Activated CD8-positive, alpha-beta memory T cell treated with anti-CD3 and anti-CD28 coated beads, Interleukin-2, amount 50 U/mL, for 1 hour (primary cell): ENCODE measurements around the gene PHF21A.

Source experiments
- DNase-seq: peaks from one replicate; pipeline ENCODE4 v3.0.0-alpha.2; 2020; ENCODE audit errors: extremely low read depth

The PHF21A gene

GRCh38 chr11:45934580-45935318 is 186.5 kb downstream of the PHF21A start:
- no peak for DNase-seq

GRCh38 chr11:45933846-45934579 is 187.2 kb downstream of the PHF21A start:
- DNase-seq: no peak

GRCh38 chr11:45933131-45933831 is 188.0 kb downstream of the PHF21A start:
- DNase-seq: no peak

- DNase-seq: no peak
Measured at GRCh38 chr11:45932217-45932616, 189.0 kb downstream of the PHF21A start.

GRCh38 chr11:45931739-45932138 is 189.5 kb downstream of the PHF21A start:
- no peak for DNase-seq

GRCh38 chr11:45930951-45931570 is 190.2 kb downstream of the PHF21A start:
- no peak for DNase-seq

GRCh38 chr11:45930031-45930794 is 191.0 kb downstream of the PHF21A start:
- no peak for DNase-seq

- no peak for DNase-seq
Measured at GRCh38 chr11:45929486-45930030, 191.7 kb downstream of the PHF21A start.

GRCh38 chr11:45928535-45929215 is 192.6 kb downstream of the PHF21A start:
- no peak for DNase-seq

- DNase-seq: no peak
Measured at GRCh38 chr11:45927684-45928413, 193.4 kb downstream of the PHF21A start.

- no peak for DNase-seq
Measured at GRCh38 chr11:45927332-45927683, 193.9 kb downstream of the PHF21A start.

GRCh38 chr11:45926536-45927331 is 194.5 kb downstream of the PHF21A start:
- DNase-seq: no peak

GRCh38 chr11:45926001-45926401 is 195.3 kb downstream of the PHF21A start:
- DNase-seq: no peak

- no peak for DNase-seq
Measured at GRCh38 chr11:45925550-45925949, 195.7 kb downstream of the PHF21A start.

GRCh38 chr11:45924927-45925326 is 196.3 kb downstream of the PHF21A start:
- DNase-seq: no peak

GRCh38 chr11:45924036-45924915 is 197.0 kb downstream of the PHF21A start:
- DNase-seq: no peak

- no peak for DNase-seq
Measured at GRCh38 chr11:45922425-45923082, 198.7 kb downstream of the PHF21A start, which contains the start of gene LARGE2. LARGE2 (plus strand) TSS chr11:45922656; CDS start chr11:45922883, 227 bp downstream.
